22Rv1 (cell line): Measurements from ENCODE around the gene CD59.

ENCODE experiments used
- CTCF ChIP-seq: fragments of 450-650 bp; IDR thresholded peaks from 2 replicates; pipeline ENCODE4 v1.5.1; 2017; ENCODE audit warnings: mild to moderate bottlenecking
- ZFX ChIP-seq: fragments of 450-650 bp; IDR thresholded peaks from 2 replicates; pipeline ENCODE4 v1.6.1; 2017; ENCODE audit warnings: antibody characterized with exemption, borderline replicate concordance

GRCh38 chr11:33716243-33716642, 20.0 kb downstream of the CD59 start:
- TF ChIP-seq CTCF (peak; percentile 36), ZFX (no peak)
